K562 (cell line): ENCODE measurements around the gene CLHC1. TPM values are rescaled to one million over a fixed set of nuclear protein-coding genes. Genes with fewer than 3 reads are reported as not detected.

Experiments used
- EP400 ChIP-seq: fragments of 450-650 bp; IDR thresholded peaks from 2 replicates; pipeline ENCODE4 v1.6.1; 2017; ENCODE audit warnings: antibody characterized with exemption, mild to moderate bottlenecking, moderate library complexity
- KDM4B ChIP-seq, 2 experiments: fragments of 450-650 bp in 1 of 2; sonication (generic) in 1 of 2; IDR thresholded peaks; 2 replicates each; pipeline ENCODE4 v1.6.1; 2016 to 2017; ENCODE audit warnings: borderline replicate concordance in 2 of 2, antibody characterized with exemption in 1 of 2, low read depth in 1 of 2, mild to moderate bottlenecking in 1 of 2
- MEF2D ChIP-seq: conservative IDR thresholded peaks from 2 replicates; pipeline ENCODE4 v1.6.1; 2016; ENCODE audit warnings: low read depth, missing genetic modification characterization, missing compliant biosample characterization
- NR4A1 ChIP-seq, 2 experiments: fragments of 250-450 bp in 1 of 2; fragments of 450-650 bp in 1 of 2; sonication (Bioruptor Pico) in 1 of 2; IDR thresholded peaks; 2 replicates each; pipeline versions ENCODE4 v1.4.0 to v1.6.1; 2016 to 2020; ENCODE audit warnings: mild to moderate bottlenecking in 2 of 2, missing compliant biosample characterization in 1 of 2, missing genetic modification characterization in 1 of 2, moderate library complexity in 1 of 2
- RHOXF2B ChIP-seq: fragments of 250-450 bp; sonication (Bioruptor Pico); conservative IDR thresholded peaks from 2 replicates; pipeline ENCODE4 v1.5.1; 2021
- SP2 ChIP-seq: IDR thresholded peaks from 2 replicates; pipeline ENCODE4 v1.6.1; 2011; ENCODE audit warnings: mild to moderate bottlenecking, low read depth, low read length, moderate library complexity; ENCODE audit not compliant: poor library complexity, severe bottlenecking; ENCODE audit errors: extremely low read depth
- SRF ChIP-seq, 2 experiments: fragments of 250-450, 450-650 bp in 1 of 2; sonication (Bioruptor Pico) in 1 of 2; sonication (generic) in 1 of 2; formaldehyde crosslinking; IDR thresholded peaks; 2 replicates each; pipeline versions ENCODE4 v1.5.0 to v1.5.1; 2020 to 2022; ENCODE audit warnings: mild to moderate bottlenecking in 1 of 2, missing genetic modification reagents in 1 of 2
- USF1 ChIP-seq: sonication (generic); formaldehyde crosslinking; IDR thresholded peaks from 2 replicates; pipeline ENCODE4 v1.9.0; 2022; ENCODE audit warnings: mild to moderate bottlenecking, missing genetic modification reagents
- ZC3H8 ChIP-seq: fragments of 450-650 bp; IDR thresholded peaks from 2 replicates; pipeline ENCODE4 v1.6.1; 2017
- ZNF384 ChIP-seq: IDR thresholded peaks from 2 replicates; pipeline ENCODE4 v1.6.1; 2012; ENCODE audit warnings: low read depth, low read length, improper control_type of control experiment
- ZNF41 ChIP-seq: fragments of 250-450 bp; sonication (Bioruptor Pico); conservative IDR thresholded peaks from 2 replicates; pipeline ENCODE4 v1.4.0; 2020; ENCODE audit warnings: mild to moderate bottlenecking
- polyA plus RNA-seq, 8 experiments: library from polyadenylated mRNA; depleted of rRNA in 4 of 8; stranded (reverse) in 5 of 8; unstranded in 3 of 8; fragments of >200 nt; fragmentation: Nextera tagmentation in 2 of 8; fragmentation: Illumina TruSeq in 1 of 8; extraction: Ambion mirVana in 2 of 8; extraction: Trizol in 1 of 8; gene quantifications; 2 replicates each; pipeline versions ENCODE4 v1.2.1 to v1.2.3, GENCODE V29; 2011 to 2014; ENCODE audit warnings: inconsistent platforms in 1 of 8, missing spikeins in 1 of 8
- total RNA-seq, 7 experiments: library from RNA; depleted of rRNA in 6 of 7; stranded (reverse); fragments of >200 nt in 6 of 7; fragmentation: Illumina TruSeq in 2 of 7; extraction: Trizol in 2 of 7; gene quantifications; 2 replicates each; pipeline versions ENCODE4 v1.2.1 to v1.2.3, GENCODE V29; 2011 to 2021; ENCODE audit warnings: low replicate concordance in 1 of 7
- TF ChIP-seq, protein P1 (sequence below), 3 experiments: fragments of 200-800 bp in 1 of 3; sonication (Bioruptor generic) in 1 of 3; sonication (generic) in 1 of 3; formaldehyde crosslinking in 1 of 3; IDR thresholded peaks; 2 replicates each; pipeline versions ENCODE4 v1.6.1 to v1.8.0; 2016 to 2022; ENCODE audit warnings: mild to moderate bottlenecking in 2 of 3, missing compliant biosample characterization in 2 of 3, missing genetic modification characterization in 2 of 3, missing genetic modification reagents in 1 of 3
- TF ChIP-seq, protein P2 (sequence below): fragments of 450-650 bp; IDR thresholded peaks from one replicate; pipeline ENCODE4 v1.6.1; 2018; ENCODE audit warnings: mild to moderate bottlenecking, moderate library complexity; ENCODE audit not compliant: partially characterized antibody
- TF ChIP-seq, protein P3 (sequence below): sonication (generic); formaldehyde crosslinking; IDR thresholded peaks from 2 replicates; pipeline ENCODE4 v1.5.0; 2020; ENCODE audit warnings: missing genetic modification reagents
- TF ChIP-seq, protein P4 (sequence below): fragments of 200-800 bp; sonication (Bioruptor generic); IDR thresholded peaks from 2 replicates; pipeline ENCODE4 v1.6.1; 2016; ENCODE audit warnings: missing genetic modification characterization, missing compliant biosample characterization

Gene CLHC1
- total and polyA plus RNA-seq, 9 of the 15 experiments (the other 6 are each of a cell fraction or from before 2014, with no cell fraction given): 3.7 to 14.3 (median 8.6) TPM

DNA sequence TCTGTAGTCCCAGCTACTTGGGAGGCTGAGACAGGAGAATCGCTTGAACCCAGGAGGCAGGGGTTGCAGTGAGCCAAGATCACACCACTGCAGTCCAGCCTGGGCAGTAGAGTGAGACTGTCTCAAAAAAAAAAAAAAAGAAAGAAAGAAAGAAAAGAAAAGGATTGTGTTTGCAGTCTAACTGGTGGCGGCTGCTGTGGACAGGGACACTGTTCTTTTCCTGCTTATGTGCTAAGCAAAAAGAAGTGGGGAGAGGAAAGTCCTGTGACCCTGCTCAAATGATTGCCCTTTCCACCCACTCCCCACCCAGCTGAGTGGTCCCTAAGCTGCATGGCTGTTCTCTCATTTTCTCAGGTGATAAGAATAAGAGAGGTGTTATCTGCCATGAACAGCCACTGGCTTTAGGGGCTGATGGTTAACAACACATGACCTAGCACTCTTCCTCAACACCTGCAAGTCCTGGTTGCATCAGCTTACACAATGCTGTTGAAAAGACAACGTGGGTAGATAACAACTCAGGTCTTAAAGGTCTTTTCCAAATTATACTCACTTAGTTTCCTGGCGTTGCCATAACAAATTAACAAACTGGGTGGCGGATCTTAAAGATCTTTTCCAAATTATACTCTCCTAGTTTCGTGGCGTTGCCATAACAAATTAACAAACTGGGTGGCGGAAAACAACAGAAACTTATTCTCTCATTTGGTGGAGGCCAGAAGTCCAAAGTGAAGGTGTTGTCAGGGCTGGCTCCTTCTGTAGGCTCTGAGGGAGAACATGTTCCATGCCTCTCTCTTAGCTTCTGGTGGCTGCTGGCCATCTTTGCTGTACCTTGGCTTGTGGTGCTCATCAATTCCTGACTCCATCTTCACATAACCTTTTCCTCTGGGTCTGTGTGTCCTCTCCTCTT, 91.5 kb downstream of the CLHC1 start (continued):
- peak in 1 of 2 experiments; percentile 50; a peak in 1 of 4 replicates for TF ChIP-seq SRF (CRISPR knock-in tag; IDR thresholded peaks at IDR 0.05)
- TF ChIP-seq, protein P1, sequence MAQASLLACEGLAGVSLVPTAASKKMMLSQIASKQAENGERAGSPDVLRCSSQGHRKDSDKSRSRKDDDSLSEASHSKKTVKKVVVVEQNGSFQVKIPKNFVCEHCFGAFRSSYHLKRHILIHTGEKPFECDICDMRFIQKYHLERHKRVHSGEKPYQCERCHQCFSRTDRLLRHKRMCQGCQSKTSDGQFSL (CRISPR knock-in tag; IDR thresholded peaks at IDR 0.05): no peak
- TF ChIP-seq, protein P1 (tag; IDR thresholded peaks at IDR 0.05): no peak
- TF ChIP-seq ZNF41 (CRISPR knock-in tag): 0 out of 2 replicates have a peak, but pooled peaks have one; percentile 37
- TF ChIP-seq SP2: no peak
- peak; percentile 19; the same call in 1 of the 2 replicates for TF ChIP-seq ZNF384
- TF ChIP-seq RHOXF2B (CRISPR knock-in tag): no peak
- TF ChIP-seq KDM4B (IDR thresholded peaks at IDR 0.05; ENCODE audit: borderline replicate concordance in 2 of 2, low read depth in 1 of 2): 0 out of 4 replicates have a peak, but pooled peaks of 1 of the 2 experiments have one; percentile 55
- TF ChIP-seq, protein P2, sequence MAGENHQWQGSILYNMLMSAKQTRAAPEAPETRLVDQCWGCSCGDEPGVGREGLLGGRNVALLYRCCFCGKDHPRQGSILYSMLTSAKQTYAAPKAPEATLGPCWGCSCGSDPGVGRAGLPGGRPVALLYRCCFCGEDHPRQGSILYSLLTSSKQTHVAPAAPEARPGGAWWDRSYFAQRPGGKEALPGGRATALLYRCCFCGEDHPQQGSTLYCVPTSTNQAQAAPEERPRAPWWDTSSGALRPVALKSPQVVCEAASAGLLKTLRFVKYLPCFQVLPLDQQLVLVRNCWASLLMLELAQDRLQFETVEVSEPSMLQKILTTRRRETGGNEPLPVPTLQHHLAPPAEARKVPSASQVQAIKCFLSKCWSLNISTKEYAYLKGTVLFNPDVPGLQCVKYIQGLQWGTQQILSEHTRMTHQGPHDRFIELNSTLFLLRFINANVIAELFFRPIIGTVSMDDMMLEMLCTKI: no peak
- TF ChIP-seq ZC3H8: 0 out of 2 replicates have a peak, but pooled peaks have one; percentile 49
- peak; percentile 77 for TF ChIP-seq MEF2D (tag)
- TF ChIP-seq, protein P3, sequence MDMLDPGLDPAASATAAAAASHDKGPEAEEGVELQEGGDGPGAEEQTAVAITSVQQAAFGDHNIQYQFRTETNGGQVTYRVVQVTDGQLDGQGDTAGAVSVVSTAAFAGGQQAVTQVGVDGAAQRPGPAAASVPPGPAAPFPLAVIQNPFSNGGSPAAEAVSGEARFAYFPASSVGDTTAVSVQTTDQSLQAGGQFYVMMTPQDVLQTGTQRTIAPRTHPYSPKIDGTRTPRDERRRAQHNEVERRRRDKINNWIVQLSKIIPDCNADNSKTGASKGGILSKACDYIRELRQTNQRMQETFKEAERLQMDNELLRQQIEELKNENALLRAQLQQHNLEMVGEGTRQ (CRISPR knock-in tag): peak; percentile 50; the same call in 1 of the 2 replicates
- peak; percentile 98 for TF ChIP-seq EP400
- TF ChIP-seq NR4A1 (CRISPR knock-in tag; IDR thresholded peaks at IDR 0.05): no peak
- TF ChIP-seq NR4A1 (tag; IDR thresholded peaks at IDR 0.05): peak; percentile 87
- TF ChIP-seq, protein P4, sequence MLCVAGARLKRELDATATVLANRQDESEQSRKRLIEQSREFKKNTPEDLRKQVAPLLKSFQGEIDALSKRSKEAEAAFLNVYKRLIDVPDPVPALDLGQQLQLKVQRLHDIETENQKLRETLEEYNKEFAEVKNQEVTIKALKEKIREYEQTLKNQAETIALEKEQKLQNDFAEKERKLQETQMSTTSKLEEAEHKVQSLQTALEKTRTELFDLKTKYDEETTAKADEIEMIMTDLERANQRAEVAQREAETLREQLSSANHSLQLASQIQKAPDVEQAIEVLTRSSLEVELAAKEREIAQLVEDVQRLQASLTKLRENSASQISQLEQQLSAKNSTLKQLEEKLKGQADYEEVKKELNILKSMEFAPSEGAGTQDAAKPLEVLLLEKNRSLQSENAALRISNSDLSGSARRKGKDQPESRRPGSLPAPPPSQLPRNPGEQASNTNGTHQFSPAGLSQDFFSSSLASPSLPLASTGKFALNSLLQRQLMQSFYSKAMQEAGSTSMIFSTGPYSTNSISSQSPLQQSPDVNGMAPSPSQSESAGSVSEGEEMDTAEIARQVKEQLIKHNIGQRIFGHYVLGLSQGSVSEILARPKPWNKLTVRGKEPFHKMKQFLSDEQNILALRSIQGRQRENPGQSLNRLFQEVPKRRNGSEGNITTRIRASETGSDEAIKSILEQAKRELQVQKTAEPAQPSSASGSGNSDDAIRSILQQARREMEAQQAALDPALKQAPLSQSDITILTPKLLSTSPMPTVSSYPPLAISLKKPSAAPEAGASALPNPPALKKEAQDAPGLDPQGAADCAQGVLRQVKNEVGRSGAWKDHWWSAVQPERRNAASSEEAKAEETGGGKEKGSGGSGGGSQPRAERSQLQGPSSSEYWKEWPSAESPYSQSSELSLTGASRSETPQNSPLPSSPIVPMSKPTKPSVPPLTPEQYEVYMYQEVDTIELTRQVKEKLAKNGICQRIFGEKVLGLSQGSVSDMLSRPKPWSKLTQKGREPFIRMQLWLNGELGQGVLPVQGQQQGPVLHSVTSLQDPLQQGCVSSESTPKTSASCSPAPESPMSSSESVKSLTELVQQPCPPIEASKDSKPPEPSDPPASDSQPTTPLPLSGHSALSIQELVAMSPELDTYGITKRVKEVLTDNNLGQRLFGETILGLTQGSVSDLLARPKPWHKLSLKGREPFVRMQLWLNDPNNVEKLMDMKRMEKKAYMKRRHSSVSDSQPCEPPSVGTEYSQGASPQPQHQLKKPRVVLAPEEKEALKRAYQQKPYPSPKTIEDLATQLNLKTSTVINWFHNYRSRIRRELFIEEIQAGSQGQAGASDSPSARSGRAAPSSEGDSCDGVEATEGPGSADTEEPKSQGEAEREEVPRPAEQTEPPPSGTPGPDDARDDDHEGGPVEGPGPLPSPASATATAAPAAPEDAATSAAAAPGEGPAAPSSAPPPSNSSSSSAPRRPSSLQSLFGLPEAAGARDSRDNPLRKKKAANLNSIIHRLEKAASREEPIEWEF (CRISPR knock-in tag): peak; percentile 77; the same call in 1 of the 2 replicates
- peak; percentile 83 for TF ChIP-seq USF1
